ENCODE measurements around the gene STK35.

The STK35 gene

GRCh38 chr20:2114990-2115681 is 13.5 kb downstream of the STK35 start:
- no peak for TF ChIP-seq CTCF (IDR thresholded peaks at IDR 0.05; ENCODE audit: insufficient read depth, low read depth, low read length, missing control alignments)
- H3K4me3 ChIP-seq (ENCODE audit: low read length) = no peak overlapping the region
- DNase-seq (ENCODE audit: low read depth) = peak; percentile 27

- no peak for TF ChIP-seq CTCF (IDR thresholded peaks at IDR 0.05; ENCODE audit: insufficient read depth, low read depth, low read length, missing control alignments)
- H3K4me3 ChIP-seq (ENCODE audit: low read length) = no peak overlapping the region
- DNase-seq (ENCODE audit: low read depth) = no peak
Measured at GRCh38 chr20:2116170-2116940, 14.7 kb downstream of the STK35 start.

GRCh38 chr20:2118783-2119182 is 17.2 kb downstream of the STK35 start:
- peak; percentile 83 for DNase-seq (ENCODE audit: low read depth)
- no peak overlapping the region for H3K4me3 ChIP-seq (ENCODE audit: low read length)
- no peak for TF ChIP-seq CTCF (IDR thresholded peaks at IDR 0.05; ENCODE audit: insufficient read depth, low read depth, low read length, missing control alignments)

GRCh38 chr20:2122936-2123335 is 21.3 kb downstream of the STK35 start:
- DNase-seq (ENCODE audit: low read depth) = no peak
- H3K4me3 ChIP-seq (ENCODE audit: low read length) = no peak overlapping the region
- no peak for TF ChIP-seq CTCF (IDR thresholded peaks at IDR 0.05; ENCODE audit: insufficient read depth, low read depth, low read length, missing control alignments)

- no peak for TF ChIP-seq CTCF (IDR thresholded peaks at IDR 0.05; ENCODE audit: insufficient read depth, low read depth, low read length, missing control alignments)
- H3K4me3 ChIP-seq (ENCODE audit: low read length) = no peak overlapping the region
- no peak for DNase-seq (ENCODE audit: low read depth)
Measured at GRCh38 chr20:2123720-2124119, 22.1 kb downstream of the STK35 start.

- TF ChIP-seq CTCF (IDR thresholded peaks at IDR 0.05; ENCODE audit: insufficient read depth, low read depth, low read length, missing control alignments) = no peak
- H3K4me3 ChIP-seq (ENCODE audit: low read length) = no peak overlapping the region
- no peak for DNase-seq (ENCODE audit: low read depth)
Measured at GRCh38 chr20:2124564-2125213, 23.1 kb downstream of the STK35 start.
